ENCODE data around the gene POU1F1.

GRCh38 chr3:87236093-87236492, 40.3 kb downstream of the POU1F1 start:
- TF ChIP-seq CTCF (optimal IDR thresholded peaks at IDR 0.05 in 1 of 3, IDR thresholded peaks at IDR 0.05 in 1 of 3, conservative IDR thresholded peaks at IDR 0.05 in 1 of 3; ENCODE audit: extremely low read depth in 1 of 3, insufficient read depth in 2 of 3, low read length in 3 of 3) (no peak), EZH2 (IDR thresholded peaks at IDR 0.05; ENCODE audit: low read length) (no peak)

Measured in keratinocyte (primary cell).